Activated T-helper 2 cell treated with anti-CD3 and anti-CD28 coated beads, Interferon-gamma antibody, Interleukin-2, Interleukin-4, amounts not matched to agents 10 μg/mL and 5 μg/mL and 100 μg/mL, durations not matched to agents 14 hours and 24 hours and 36 hours (primary cell): ENCODE data around the gene RAB37. TPM values are rescaled to one million over a fixed set of nuclear protein-coding genes. Genes with fewer than 3 reads are reported as not detected.

Experiments
- total RNA-seq: library from RNA; stranded (reverse); gene quantifications from 2 replicates; pipeline ENCODE4 v1.2.3, GENCODE V29; 2022

Gene RAB37
- total RNA-seq, 1 donor from 2014 or later, result 9.7 TPM

Other genes starting within 250 kb of the RAB37 start
- not detected in 2 replicates for gene CD300LB, start 205.8 kb upstream of the RAB37 start, total RNA-seq
- 0.32 TPM in 1 of 2 replicates, not detected in the other for gene CD300C, start 191.1 kb upstream of the RAB37 start, total RNA-seq
- gene CD300H, start 169.7 kb upstream of the RAB37 start, total RNA-seq, result not detected in 2 replicates
- not detected in 2 replicates for gene CD300LD, start 145.0 kb upstream of the RAB37 start, total RNA-seq
- not detected in 2 replicates for gene CD300E, start 113.5 kb upstream of the RAB37 start, total RNA-seq
- gene CD300LF, start 24.3 kb upstream of the RAB37 start, total RNA-seq, result not detected in 2 replicates
- gene NHERF1, start 11.4 kb downstream of the RAB37 start, total RNA-seq, result 129 and 133 TPM in 2 replicates
- gene NAT9, start 39.1 kb downstream of the RAB37 start, total RNA-seq, result 55.3 TPM in 2 replicates
- gene GRIN2C, start 122.6 kb downstream of the RAB37 start, total RNA-seq, result 0.14 and 0.16 TPM in 2 replicates
- gene FDXR, start 135.7 kb downstream of the RAB37 start, total RNA-seq, result 17.8 and 19.7 TPM in 2 replicates
- gene FADS6, start 156.4 kb downstream of the RAB37 start, total RNA-seq, result not detected in 2 replicates
- not detected in 2 replicates for gene USH1G, start 186.0 kb downstream of the RAB37 start, total RNA-seq
- gene OTOP2, start 187.0 kb downstream of the RAB37 start, total RNA-seq, result not detected in 2 replicates
- not detected in 2 replicates for gene OTOP3, start 198.6 kb downstream of the RAB37 start, total RNA-seq
- 0.07 and 0.37 TPM in 2 replicates for gene HID1, start 235.5 kb downstream of the RAB37 start, total RNA-seq